RWPE2 (cell line): Measurements from ENCODE around the gene DHX58.

Source experiments
- ATAC-seq: fragments of 200-7000 bp; cut with Tn5 transposase; 3 replicates; pipeline ENCODE4 v1.9.1; 2021; ENCODE audit warnings: low read depth
- DNase-seq: peaks from one replicate; pipeline ENCODE4 v3.0.0-alpha.2; 2020; ENCODE audit warnings: low spot score
- H3K27ac ChIP-seq: fragments of 450-650 bp; 2 replicates; pipeline ENCODE4 v1.5.1; 2017; ENCODE audit warnings: mild to moderate bottlenecking; ENCODE audit not compliant: poor library complexity, severe bottlenecking
- H3K27me3 ChIP-seq: fragments of 250-450 bp; sonication (Bioruptor Pico); 2 replicates; pipeline ENCODE4 v1.5.1; 2021; ENCODE audit warnings: mild to moderate bottlenecking, moderate library complexity; ENCODE audit not compliant: insufficient read depth, poor library complexity, severe bottlenecking
- H3K36me3 ChIP-seq: fragments of 250-450 bp; sonication (Bioruptor Pico); 2 replicates; pipeline ENCODE4 v1.5.1; 2020; ENCODE audit warnings: low read depth, mild to moderate bottlenecking, moderate library complexity
- H3K4me1 ChIP-seq: fragments of 250-450 bp; sonication (Bioruptor Pico); 2 replicates; pipeline ENCODE4 v1.5.1; 2021; ENCODE audit warnings: mild to moderate bottlenecking, moderate library complexity; ENCODE audit not compliant: insufficient read depth, poor library complexity, severe bottlenecking
- H3K4me3 ChIP-seq: fragments of 250-450 bp; sonication (Bioruptor Pico); 2 replicates; pipeline ENCODE4 v1.5.1; 2021; ENCODE audit warnings: mild to moderate bottlenecking, moderate library complexity; ENCODE audit not compliant: severe bottlenecking
- H3K9me3 ChIP-seq: fragments of 250-450 bp; sonication (Bioruptor Pico); 2 replicates; pipeline ENCODE4 v1.5.1; 2021; ENCODE audit warnings: mild to moderate bottlenecking, moderate library complexity; ENCODE audit not compliant: severe bottlenecking
- TF ChIP-seq, protein P1 (sequence below): fragments of 450-650 bp; IDR thresholded peaks from one replicate; pipeline ENCODE4 v1.5.1; 2017; ENCODE audit warnings: mild to moderate bottlenecking, moderate library complexity; ENCODE audit not compliant: poor library complexity, severe bottlenecking

Gene DHX58

DNA sequence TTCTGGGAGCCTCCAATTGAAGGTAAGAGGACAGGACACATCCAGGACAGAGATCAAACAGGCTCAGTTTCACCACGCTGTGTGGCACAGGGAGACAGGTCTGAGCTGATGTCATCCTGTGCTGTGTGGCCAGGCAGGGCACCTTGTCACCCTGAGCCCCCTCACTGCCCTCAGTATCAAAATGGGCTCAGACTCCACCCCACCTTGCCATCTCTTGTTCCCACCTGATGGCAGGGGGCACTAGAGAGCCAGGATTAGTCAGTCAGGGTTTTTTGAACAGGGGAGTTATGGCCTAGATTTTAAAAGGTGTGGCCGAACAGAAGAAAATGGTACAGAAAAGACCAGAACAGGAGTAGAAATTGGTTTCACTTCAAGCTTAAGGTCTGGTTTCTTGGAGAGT, 6.0 kb upstream of the DHX58 start:
- H3K9me3 ChIP-seq, result no peaks in the 10 kb centered on the region
- H3K36me3 ChIP-seq, result peaks cover 40% of the 10 kb centered on the region
- DNase-seq, result no peak
- H3K27me3 ChIP-seq, result no peaks in the 10 kb centered on the region
- peaks cover 7% of the 10 kb centered on the region for H3K4me1 ChIP-seq
- H3K4me3 ChIP-seq, result no peak overlapping the region
- no peak overlapping the region for H3K27ac ChIP-seq
- ATAC-seq, result no peak
- TF ChIP-seq, protein P1, sequence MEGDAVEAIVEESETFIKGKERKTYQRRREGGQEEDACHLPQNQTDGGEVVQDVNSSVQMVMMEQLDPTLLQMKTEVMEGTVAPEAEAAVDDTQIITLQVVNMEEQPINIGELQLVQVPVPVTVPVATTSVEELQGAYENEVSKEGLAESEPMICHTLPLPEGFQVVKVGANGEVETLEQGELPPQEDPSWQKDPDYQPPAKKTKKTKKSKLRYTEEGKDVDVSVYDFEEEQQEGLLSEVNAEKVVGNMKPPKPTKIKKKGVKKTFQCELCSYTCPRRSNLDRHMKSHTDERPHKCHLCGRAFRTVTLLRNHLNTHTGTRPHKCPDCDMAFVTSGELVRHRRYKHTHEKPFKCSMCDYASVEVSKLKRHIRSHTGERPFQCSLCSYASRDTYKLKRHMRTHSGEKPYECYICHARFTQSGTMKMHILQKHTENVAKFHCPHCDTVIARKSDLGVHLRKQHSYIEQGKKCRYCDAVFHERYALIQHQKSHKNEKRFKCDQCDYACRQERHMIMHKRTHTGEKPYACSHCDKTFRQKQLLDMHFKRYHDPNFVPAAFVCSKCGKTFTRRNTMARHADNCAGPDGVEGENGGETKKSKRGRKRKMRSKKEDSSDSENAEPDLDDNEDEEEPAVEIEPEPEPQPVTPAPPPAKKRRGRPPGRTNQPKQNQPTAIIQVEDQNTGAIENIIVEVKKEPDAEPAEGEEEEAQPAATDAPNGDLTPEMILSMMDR, result peak; percentile 43

DNA sequence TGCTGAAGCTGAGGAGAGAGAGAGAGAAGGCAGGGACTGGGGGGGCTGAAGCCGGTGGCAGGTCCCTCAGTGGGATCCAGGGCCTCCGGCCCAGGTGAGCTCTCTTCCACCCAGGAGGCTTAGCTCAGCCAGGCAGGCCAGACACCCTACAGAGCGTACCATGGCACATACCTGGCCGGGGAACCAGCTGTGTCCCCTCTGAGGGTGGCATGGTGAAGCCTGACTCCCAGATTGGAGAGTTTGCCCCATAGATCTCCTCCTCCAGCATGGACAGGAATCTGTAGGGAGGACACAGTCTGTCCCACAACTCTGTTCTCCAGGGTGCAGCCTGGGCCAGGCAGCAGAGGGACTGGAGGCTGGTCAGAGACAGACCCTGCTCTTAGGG, 5.6 kb upstream of the DHX58 start:
- TF ChIP-seq, protein P1, result no peak
- no peak overlapping the region for H3K4me3 ChIP-seq
- H3K27ac ChIP-seq, result no peak overlapping the region
- no peaks in the 10 kb centered on the region for H3K27me3 ChIP-seq
- DNase-seq, result no peak
- H3K4me1 ChIP-seq, result peaks cover 7% of the 10 kb centered on the region
- ATAC-seq, result no peak
- H3K9me3 ChIP-seq, result no peaks in the 10 kb centered on the region
- H3K36me3 ChIP-seq, result peaks cover 45% of the 10 kb centered on the region

DNA sequence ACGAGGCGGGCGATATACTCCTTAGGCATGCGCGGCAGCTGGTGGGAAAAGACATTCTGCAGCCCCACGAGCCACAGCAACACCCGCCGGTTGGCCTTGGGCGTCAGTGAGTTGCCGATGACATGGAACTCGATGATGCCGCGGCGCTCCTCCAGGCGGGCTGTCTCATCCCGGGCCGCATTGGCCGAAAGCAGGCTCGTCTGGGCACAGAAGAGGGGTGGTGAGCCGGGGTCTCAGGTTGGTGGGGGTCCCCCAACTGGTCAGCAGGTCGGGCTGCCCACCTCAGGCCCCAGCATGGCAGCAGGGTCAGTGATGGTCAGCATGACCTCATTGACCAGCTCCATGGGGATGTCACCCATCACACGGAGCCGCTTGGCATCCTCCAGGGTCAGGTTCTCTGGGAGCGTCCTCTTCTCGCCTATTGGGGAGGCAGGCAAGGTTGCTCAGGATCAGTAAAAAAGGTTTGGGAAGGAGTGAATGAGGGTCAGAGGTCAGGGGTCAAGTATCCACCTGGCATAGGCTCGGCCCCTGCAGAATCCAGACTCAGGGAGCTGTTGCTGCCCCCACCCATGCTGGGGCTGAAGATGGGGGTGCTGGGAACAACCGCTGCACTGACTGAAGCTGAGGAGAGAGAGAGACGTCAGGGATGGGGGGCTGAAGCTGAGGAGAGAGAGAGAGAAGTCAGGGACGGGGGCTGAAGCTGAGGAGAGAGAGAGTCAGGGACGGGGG, 5.0 kb upstream of the DHX58 start:
- H3K27me3 ChIP-seq, result no peaks in the 10 kb centered on the region
- H3K27ac ChIP-seq, result no peak overlapping the region
- peaks cover 45% of the 10 kb centered on the region for H3K36me3 ChIP-seq
- TF ChIP-seq, protein P1, result no peak
- no peak for ATAC-seq
- H3K4me1 ChIP-seq, result peaks cover 7% of the 10 kb centered on the region
- DNase-seq, result no peak
- H3K9me3 ChIP-seq, result no peaks in the 10 kb centered on the region
- no peak overlapping the region for H3K4me3 ChIP-seq

DNA sequence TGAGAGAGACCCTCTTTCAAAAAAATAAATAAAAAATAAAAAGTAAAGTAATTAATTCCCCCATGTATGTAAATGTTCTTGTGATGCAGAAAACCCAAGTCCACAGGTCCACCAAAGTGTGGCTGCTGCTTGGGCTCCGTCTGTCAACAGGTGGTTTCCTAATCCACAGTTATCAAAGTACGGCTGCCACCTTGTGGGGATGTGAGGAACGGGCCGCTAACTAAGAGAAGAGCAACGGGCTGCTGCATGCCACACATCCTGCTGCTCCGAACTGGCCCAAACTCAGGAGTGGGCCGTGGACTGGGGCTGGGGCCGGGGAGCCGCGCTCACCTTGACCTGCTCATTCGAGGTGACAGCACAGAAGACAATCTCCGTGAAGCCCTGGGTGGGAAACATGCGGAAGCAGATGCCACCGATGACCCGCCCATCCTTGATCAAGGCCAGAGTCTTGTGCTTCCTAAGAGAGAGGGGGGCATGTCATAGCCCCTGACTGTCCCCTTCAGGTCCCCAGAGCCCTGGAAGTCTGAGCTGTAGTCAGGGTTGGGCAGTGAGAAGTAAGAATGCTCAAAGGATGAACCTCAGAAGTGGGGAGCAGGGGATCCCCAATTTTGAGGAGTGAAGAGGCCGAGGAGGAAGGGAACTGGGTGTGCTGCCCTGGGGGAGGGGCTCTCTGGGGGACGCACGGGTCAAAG, 4.3 kb upstream of the DHX58 start:
- no peak overlapping the region for H3K27ac ChIP-seq
- ATAC-seq (peak; percentile 18; the same call in 1 of the 3 replicates), DNase-seq (no peak)
- no peaks in the 10 kb centered on the region for H3K9me3 ChIP-seq
- peaks cover 45% of the 10 kb centered on the region for H3K36me3 ChIP-seq
- H3K27me3 ChIP-seq, result no peaks in the 10 kb centered on the region
- H3K4me3 ChIP-seq, result no peak overlapping the region
- peaks cover 7% of the 10 kb centered on the region for H3K4me1 ChIP-seq
- TF ChIP-seq, protein P1, result peak; percentile 83

DNA sequence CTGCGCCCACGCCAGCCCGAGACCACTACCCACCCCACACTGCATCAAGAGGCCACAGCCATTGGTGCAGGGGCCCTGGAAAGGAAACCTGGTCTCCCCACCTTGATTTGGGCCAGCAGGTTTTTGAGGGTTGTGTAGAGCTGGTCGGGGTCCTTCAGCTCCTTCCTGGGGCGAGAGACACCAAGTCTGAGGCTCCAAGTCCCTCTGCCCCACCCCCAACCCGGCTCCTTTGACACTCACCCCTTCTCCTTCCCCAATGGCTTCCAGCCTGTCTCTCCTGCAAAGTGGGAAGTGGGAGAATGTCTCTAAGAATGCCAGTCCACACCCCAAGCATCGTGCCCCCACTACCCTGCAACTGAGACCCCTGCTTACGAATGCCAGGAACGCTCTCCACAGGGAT, 1.6 kb upstream of the DHX58 start:
- H3K27me3 ChIP-seq, result no peaks in the 10 kb centered on the region
- no peaks in the 10 kb centered on the region for H3K4me1 ChIP-seq
- H3K36me3 ChIP-seq, result peaks cover 43% of the 10 kb centered on the region
- no peak overlapping the region for H3K27ac ChIP-seq
- H3K9me3 ChIP-seq, result no peaks in the 10 kb centered on the region
- DNase-seq (no peak), ATAC-seq (no peak)
- TF ChIP-seq, protein P1, result no peak
- no peak overlapping the region for H3K4me3 ChIP-seq
